ENCODE results near the gene MRPL33. TPM values are rescaled to one million over a fixed set of nuclear protein-coding genes. Genes with fewer than 3 reads are reported as not detected.
A peak's percentile ranks its signal among the peaks of the same experiment; 100 is the strongest.

The MRPL33 gene
- total RNA-seq, 1 donor from 2014 or later = 63.3 TPM

GRCh38 chr2:27724905-27725701 lies 46.4 kb upstream of the MRPL33 start:
- DNase-seq (ENCODE audit: low spot score, unreplicated experiment) = no peak
- peaks cover 3% of the 10 kb centered on the region for H3K4me1 Mint-ChIP-seq (ENCODE audit: low read depth)
- no peak for TF ChIP-seq CTCF (IDR thresholded peaks at IDR 0.05; ENCODE audit: unreplicated experiment)
- peaks cover 4% of the 10 kb centered on the region for H3K27me3 Mint-ChIP-seq
- H3K9me3 Mint-ChIP-seq (ENCODE audit: low read depth) = no peaks in the 10 kb centered on the region
- peak overlapping the region; percentile 34 for H3K27ac Mint-ChIP-seq
- no peaks in the 10 kb centered on the region for H3K36me3 Mint-ChIP-seq (ENCODE audit: insufficient read depth)
- no peak overlapping the region for H3K4me3 Mint-ChIP-seq (ENCODE audit: low read depth)

GRCh38 chr2:27727257-27727656 lies 44.3 kb upstream of the MRPL33 start:
- H3K36me3 Mint-ChIP-seq (ENCODE audit: insufficient read depth) = no peaks in the 10 kb centered on the region
- DNase-seq (ENCODE audit: low spot score, unreplicated experiment) = no peak
- no peak overlapping the region for H3K4me3 Mint-ChIP-seq (ENCODE audit: low read depth)
- H3K4me1 Mint-ChIP-seq (ENCODE audit: low read depth) = peaks cover 3% of the 10 kb centered on the region
- H3K27ac Mint-ChIP-seq = no peak overlapping the region
- H3K9me3 Mint-ChIP-seq (ENCODE audit: low read depth) = no peaks in the 10 kb centered on the region
- TF ChIP-seq CTCF (IDR thresholded peaks at IDR 0.05; ENCODE audit: unreplicated experiment) = no peak
- H3K27me3 Mint-ChIP-seq = no peaks in the 10 kb centered on the region

- TF ChIP-seq CTCF (IDR thresholded peaks at IDR 0.05; ENCODE audit: unreplicated experiment) = no peak
- no peak for DNase-seq (ENCODE audit: low spot score, unreplicated experiment)
- Mint-ChIP-seq H3K36me3 (ENCODE audit: insufficient read depth) (no peaks in the 10 kb centered on the region), H3K9me3 (ENCODE audit: low read depth) (no peaks in the 10 kb centered on the region), H3K4me3 (ENCODE audit: low read depth) (no peak overlapping the region), H3K4me1 (ENCODE audit: low read depth) (peaks cover 3% of the 10 kb centered on the region), H3K27me3 (no peaks in the 10 kb centered on the region), H3K27ac (no peak overlapping the region)
These were observed 43.2 kb upstream of the MRPL33 start for GRCh38 chr2:27728081-27728858.

- H3K4me3 Mint-ChIP-seq (ENCODE audit: low read depth) = no peak overlapping the region
- H3K9me3 Mint-ChIP-seq (ENCODE audit: low read depth) = no peaks in the 10 kb centered on the region
- no peak for TF ChIP-seq CTCF (IDR thresholded peaks at IDR 0.05; ENCODE audit: unreplicated experiment)
- no peak overlapping the region for H3K27ac Mint-ChIP-seq
- H3K4me1 Mint-ChIP-seq (ENCODE audit: low read depth) = no peaks in the 10 kb centered on the region
- peaks cover under 1% of the 10 kb centered on the region for H3K27me3 Mint-ChIP-seq
- no peaks in the 10 kb centered on the region for H3K36me3 Mint-ChIP-seq (ENCODE audit: insufficient read depth)
- DNase-seq (ENCODE audit: low spot score, unreplicated experiment) = no peak
These were observed 42.3 kb upstream of the MRPL33 start for GRCh38 chr2:27729198-27729597.

- no peak for TF ChIP-seq CTCF (IDR thresholded peaks at IDR 0.05; ENCODE audit: unreplicated experiment)
These were observed 41.9 kb upstream of the MRPL33 start for GRCh38 chr2:27729614-27730013.

More at GRCh38 chr2:27729614-27730013, 41.9 kb upstream of the MRPL33 start:
- DNase-seq (ENCODE audit: low spot score, unreplicated experiment) = no peak
- no peak overlapping the region for H3K4me3 Mint-ChIP-seq (ENCODE audit: low read depth)
- no peaks in the 10 kb centered on the region for H3K4me1 Mint-ChIP-seq (ENCODE audit: low read depth)
- H3K9me3 Mint-ChIP-seq (ENCODE audit: low read depth) = no peaks in the 10 kb centered on the region
- H3K27ac Mint-ChIP-seq = no peak overlapping the region
- no peaks in the 10 kb centered on the region for H3K36me3 Mint-ChIP-seq (ENCODE audit: insufficient read depth)
- peaks cover 5% of the 10 kb centered on the region for H3K27me3 Mint-ChIP-seq
